GM23338 (cell line): ENCODE measurements around the gene ADCYAP1R1. TPM values are rescaled to one million over a fixed set of nuclear protein-coding genes. Genes with fewer than 3 reads are reported as not detected.

Source experiments
- ATAC-seq: fragments of 200-7000 bp; cut with Tn5 transposase; 3 replicates; pipeline ENCODE4 v1.9.1; 2020
- DNase-seq: peaks from one replicate; pipeline ENCODE4 v3.0.0-alpha.2; 2015; ENCODE audit warnings: low spot score
- H2AFZ ChIP-seq: fragments of 200-600 bp; sonication (generic); 2 replicates; pipeline ENCODE4 v1.8.0; 2016; ENCODE audit warnings: antibody characterized with exemption, mild to moderate bottlenecking, moderate library complexity
- H3F3A ChIP-seq: fragments of 200-600 bp; sonication (generic); replicated peaks from 2 replicates; pipeline ENCODE4 v1.8.0; 2017; ENCODE audit warnings: antibody characterized with exemption, mixed run types, low read depth
- H3K27ac ChIP-seq: fragments of 200-600 bp; sonication (generic); 2 replicates; pipeline ENCODE4 v1.6.1; 2016; ENCODE audit warnings: low read depth
- H3K27me3 ChIP-seq: fragments of 200-600 bp; sonication (generic); 2 replicates; pipeline ENCODE4 v1.8.0; 2016; ENCODE audit warnings: mild to moderate bottlenecking, mixed run types, moderate library complexity; ENCODE audit not compliant: insufficient read depth
- H3K36me3 ChIP-seq: fragments of 200-600 bp; sonication (generic); 2 replicates; pipeline ENCODE4 v1.8.0; 2016; ENCODE audit warnings: mild to moderate bottlenecking; ENCODE audit not compliant: insufficient read depth
- H3K4me1 ChIP-seq: fragments of 200-600 bp; sonication (generic); 2 replicates; pipeline ENCODE4 v1.8.0; 2016; ENCODE audit warnings: mild to moderate bottlenecking, moderate library complexity; ENCODE audit not compliant: insufficient read depth
- H3K4me2 ChIP-seq: fragments of 200-600 bp; sonication (generic); 2 replicates; pipeline ENCODE4 v1.7.1; 2017; ENCODE audit warnings: mixed run types
- H3K4me3 ChIP-seq: fragments of 200-600 bp; sonication (generic); 2 replicates; pipeline ENCODE4 v1.6.1; 2016; ENCODE audit warnings: mixed run types
- H3K79me2 ChIP-seq: fragments of 200-600 bp; sonication (generic); replicated peaks from 2 replicates; pipeline ENCODE4 v1.8.0; 2017; ENCODE audit warnings: mild to moderate bottlenecking; ENCODE audit not compliant: insufficient read depth
- H3K9me2 ChIP-seq: fragments of 200-600 bp; sonication (generic); 2 replicates; pipeline ENCODE4 v1.8.0; 2017; ENCODE audit not compliant: insufficient read depth
- H4K20me1 ChIP-seq: fragments of 200-600 bp; sonication (generic); replicated peaks from 2 replicates; pipeline ENCODE4 v1.8.0; 2017; ENCODE audit warnings: mild to moderate bottlenecking; ENCODE audit not compliant: insufficient read depth
- H3K27ac Mint-ChIP-seq: 2 replicates; pipeline ENCODE4 v1.8.0; 2020; ENCODE audit warnings: inconsistent platforms, mild to moderate bottlenecking, moderate library complexity, mixed read lengths
- H3K27me3 Mint-ChIP-seq: 3 replicates; pipeline ENCODE4 v1.8.0; 2022; ENCODE audit warnings: low read depth, mild to moderate bottlenecking, moderate library complexity, mixed read lengths, inconsistent platforms; ENCODE audit not compliant: insufficient read depth, poor library complexity
- H3K36me3 Mint-ChIP-seq: 3 replicates; pipeline ENCODE4 v1.8.0; 2021; ENCODE audit warnings: low read depth, mild to moderate bottlenecking, inconsistent platforms, moderate library complexity, mixed read lengths
- H3K4me1 Mint-ChIP-seq: 3 replicates; pipeline ENCODE4 v1.8.0; 2020; ENCODE audit warnings: mild to moderate bottlenecking, inconsistent platforms, mixed read lengths
- H3K4me3 Mint-ChIP-seq: 3 replicates; pipeline ENCODE4 v1.8.0; 2021; ENCODE audit warnings: moderate library complexity, mild to moderate bottlenecking, inconsistent platforms, mixed read lengths
- H3K9me3 Mint-ChIP-seq: 3 replicates; pipeline ENCODE4 v1.8.0; 2020; ENCODE audit warnings: moderate library complexity, mild to moderate bottlenecking, inconsistent platforms, mixed read lengths
- STAT1 ChIP-seq: IDR thresholded peaks from one replicate; pipeline ENCODE4 v1.6.1; 2016; ENCODE audit warnings: antibody characterized with exemption; ENCODE audit not compliant: unreplicated experiment
- ZNF114 ChIP-seq: fragments of 250-450 bp; sonication (Bioruptor Pico); IDR thresholded peaks from 2 replicates; pipeline ENCODE4 v1.5.0; 2020; ENCODE audit warnings: mild to moderate bottlenecking, moderate library complexity
- ZNF331 ChIP-seq: fragments of 250-450 bp; sonication (Bioruptor Pico); IDR thresholded peaks from 2 replicates; pipeline ENCODE4 v1.5.0; 2020; ENCODE audit warnings: low read depth, mild to moderate bottlenecking, moderate library complexity
- polyA plus RNA-seq: library from polyadenylated mRNA; unstranded; fragments of >200 nt; fragmentation: Nextera tagmentation; extraction: Ambion mirVana; gene quantifications from 2 replicates; pipeline ENCODE4 v1.2.1, GENCODE V29; 2016
- total RNA-seq: library from RNA; depleted of rRNA; stranded (reverse); fragments of >200 nt; shearing (Covaris generic); gene quantifications from 2 replicates; pipeline ENCODE4 v1.2.3, GENCODE V29; 2014
- TF ChIP-seq, protein P1 (sequence below), 2 experiments: fragments of 200-600 bp in 1 of 2; sonication (generic) in 1 of 2; conservative IDR thresholded peaks; 2 replicates each; pipeline versions ENCODE4 v1.5.1 to v1.6.1; 2016 to 2017; ENCODE audit warnings: antibody characterized with exemption in 2 of 2, low read depth in 2 of 2, mild to moderate bottlenecking in 2 of 2, moderate library complexity in 1 of 2
- TF ChIP-seq, protein P2 (sequence below): fragments of 250-450 bp; sonication (Bioruptor Pico); IDR thresholded peaks from 2 replicates; pipeline ENCODE4 v1.5.0; 2020; ENCODE audit warnings: mild to moderate bottlenecking, moderate library complexity

ADCYAP1R1 gene
- total and polyA plus RNA-seq, 2 experiments from 2014 or later, result 1.8 to 10.6 TPM

DNA sequence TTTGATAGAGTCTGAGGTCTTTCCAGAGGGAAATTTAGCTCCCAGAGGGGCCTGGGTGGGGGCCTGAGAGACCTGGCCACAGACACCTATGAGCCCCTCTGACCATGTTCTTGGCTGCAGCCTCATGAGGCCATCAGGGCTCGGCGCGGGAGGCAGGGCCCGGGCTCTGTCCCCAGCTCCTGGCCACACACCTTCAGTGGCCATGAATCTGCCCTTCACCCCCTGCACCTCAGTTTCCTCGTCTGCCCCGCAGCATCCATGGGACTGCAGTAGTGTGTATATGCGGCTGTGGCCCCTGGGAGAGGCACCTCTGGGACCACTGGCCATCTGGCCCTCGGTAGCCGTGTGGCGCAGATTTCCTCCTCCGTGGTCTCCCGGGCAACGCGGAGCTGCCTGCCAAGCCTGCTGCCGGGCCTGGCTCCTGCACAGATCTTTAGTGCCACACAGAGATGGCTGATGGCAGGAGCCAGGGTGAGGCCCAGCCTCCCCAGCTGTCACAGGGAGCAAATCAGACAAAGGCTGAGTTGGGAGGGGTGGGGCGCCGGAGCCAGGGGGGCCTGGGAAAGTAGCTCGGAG lies 23.6 kb upstream of the ADCYAP1R1 start:
- ATAC-seq, result no peak
- Histone ChIP-seq H3K27me3 (no peaks in the 10 kb centered on the region), H3K4me1 (peaks cover 6% of the 10 kb centered on the region), H4K20me1 (no peaks in the 10 kb centered on the region), H2AFZ (no peak overlapping the region), H3K4me2 (no peak overlapping the region), H3K79me2 (no peaks in the 10 kb centered on the region), H3K9me2 (0 out of 2 replicates have a peak, but pooled peaks cover 5% of the 10 kb centered on the region), H3K27ac (no peak overlapping the region), H3K36me3 (no peaks in the 10 kb centered on the region), H3K4me3 (no peak overlapping the region), H3F3A (no peaks in the 10 kb centered on the region)
- peaks cover 21% of the 10 kb centered on the region for H3K27me3 Mint-ChIP-seq
- H3K27ac Mint-ChIP-seq, result no peak overlapping the region
- no peaks in the 10 kb centered on the region for H3K36me3 Mint-ChIP-seq
- H3K9me3 Mint-ChIP-seq, result no peaks in the 10 kb centered on the region
- H3K4me3 Mint-ChIP-seq, result no peak overlapping the region
- peaks cover 17% of the 10 kb centered on the region for H3K4me1 Mint-ChIP-seq
- TF ChIP-seq, protein P1, sequence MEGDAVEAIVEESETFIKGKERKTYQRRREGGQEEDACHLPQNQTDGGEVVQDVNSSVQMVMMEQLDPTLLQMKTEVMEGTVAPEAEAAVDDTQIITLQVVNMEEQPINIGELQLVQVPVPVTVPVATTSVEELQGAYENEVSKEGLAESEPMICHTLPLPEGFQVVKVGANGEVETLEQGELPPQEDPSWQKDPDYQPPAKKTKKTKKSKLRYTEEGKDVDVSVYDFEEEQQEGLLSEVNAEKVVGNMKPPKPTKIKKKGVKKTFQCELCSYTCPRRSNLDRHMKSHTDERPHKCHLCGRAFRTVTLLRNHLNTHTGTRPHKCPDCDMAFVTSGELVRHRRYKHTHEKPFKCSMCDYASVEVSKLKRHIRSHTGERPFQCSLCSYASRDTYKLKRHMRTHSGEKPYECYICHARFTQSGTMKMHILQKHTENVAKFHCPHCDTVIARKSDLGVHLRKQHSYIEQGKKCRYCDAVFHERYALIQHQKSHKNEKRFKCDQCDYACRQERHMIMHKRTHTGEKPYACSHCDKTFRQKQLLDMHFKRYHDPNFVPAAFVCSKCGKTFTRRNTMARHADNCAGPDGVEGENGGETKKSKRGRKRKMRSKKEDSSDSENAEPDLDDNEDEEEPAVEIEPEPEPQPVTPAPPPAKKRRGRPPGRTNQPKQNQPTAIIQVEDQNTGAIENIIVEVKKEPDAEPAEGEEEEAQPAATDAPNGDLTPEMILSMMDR (conservative IDR thresholded peaks at IDR 0.05; ENCODE audit: low read depth in 2 of 2), result no peak
- TF ChIP-seq ZNF114 (CRISPR knock-in tag), result no peak
- TF ChIP-seq, protein P2, sequence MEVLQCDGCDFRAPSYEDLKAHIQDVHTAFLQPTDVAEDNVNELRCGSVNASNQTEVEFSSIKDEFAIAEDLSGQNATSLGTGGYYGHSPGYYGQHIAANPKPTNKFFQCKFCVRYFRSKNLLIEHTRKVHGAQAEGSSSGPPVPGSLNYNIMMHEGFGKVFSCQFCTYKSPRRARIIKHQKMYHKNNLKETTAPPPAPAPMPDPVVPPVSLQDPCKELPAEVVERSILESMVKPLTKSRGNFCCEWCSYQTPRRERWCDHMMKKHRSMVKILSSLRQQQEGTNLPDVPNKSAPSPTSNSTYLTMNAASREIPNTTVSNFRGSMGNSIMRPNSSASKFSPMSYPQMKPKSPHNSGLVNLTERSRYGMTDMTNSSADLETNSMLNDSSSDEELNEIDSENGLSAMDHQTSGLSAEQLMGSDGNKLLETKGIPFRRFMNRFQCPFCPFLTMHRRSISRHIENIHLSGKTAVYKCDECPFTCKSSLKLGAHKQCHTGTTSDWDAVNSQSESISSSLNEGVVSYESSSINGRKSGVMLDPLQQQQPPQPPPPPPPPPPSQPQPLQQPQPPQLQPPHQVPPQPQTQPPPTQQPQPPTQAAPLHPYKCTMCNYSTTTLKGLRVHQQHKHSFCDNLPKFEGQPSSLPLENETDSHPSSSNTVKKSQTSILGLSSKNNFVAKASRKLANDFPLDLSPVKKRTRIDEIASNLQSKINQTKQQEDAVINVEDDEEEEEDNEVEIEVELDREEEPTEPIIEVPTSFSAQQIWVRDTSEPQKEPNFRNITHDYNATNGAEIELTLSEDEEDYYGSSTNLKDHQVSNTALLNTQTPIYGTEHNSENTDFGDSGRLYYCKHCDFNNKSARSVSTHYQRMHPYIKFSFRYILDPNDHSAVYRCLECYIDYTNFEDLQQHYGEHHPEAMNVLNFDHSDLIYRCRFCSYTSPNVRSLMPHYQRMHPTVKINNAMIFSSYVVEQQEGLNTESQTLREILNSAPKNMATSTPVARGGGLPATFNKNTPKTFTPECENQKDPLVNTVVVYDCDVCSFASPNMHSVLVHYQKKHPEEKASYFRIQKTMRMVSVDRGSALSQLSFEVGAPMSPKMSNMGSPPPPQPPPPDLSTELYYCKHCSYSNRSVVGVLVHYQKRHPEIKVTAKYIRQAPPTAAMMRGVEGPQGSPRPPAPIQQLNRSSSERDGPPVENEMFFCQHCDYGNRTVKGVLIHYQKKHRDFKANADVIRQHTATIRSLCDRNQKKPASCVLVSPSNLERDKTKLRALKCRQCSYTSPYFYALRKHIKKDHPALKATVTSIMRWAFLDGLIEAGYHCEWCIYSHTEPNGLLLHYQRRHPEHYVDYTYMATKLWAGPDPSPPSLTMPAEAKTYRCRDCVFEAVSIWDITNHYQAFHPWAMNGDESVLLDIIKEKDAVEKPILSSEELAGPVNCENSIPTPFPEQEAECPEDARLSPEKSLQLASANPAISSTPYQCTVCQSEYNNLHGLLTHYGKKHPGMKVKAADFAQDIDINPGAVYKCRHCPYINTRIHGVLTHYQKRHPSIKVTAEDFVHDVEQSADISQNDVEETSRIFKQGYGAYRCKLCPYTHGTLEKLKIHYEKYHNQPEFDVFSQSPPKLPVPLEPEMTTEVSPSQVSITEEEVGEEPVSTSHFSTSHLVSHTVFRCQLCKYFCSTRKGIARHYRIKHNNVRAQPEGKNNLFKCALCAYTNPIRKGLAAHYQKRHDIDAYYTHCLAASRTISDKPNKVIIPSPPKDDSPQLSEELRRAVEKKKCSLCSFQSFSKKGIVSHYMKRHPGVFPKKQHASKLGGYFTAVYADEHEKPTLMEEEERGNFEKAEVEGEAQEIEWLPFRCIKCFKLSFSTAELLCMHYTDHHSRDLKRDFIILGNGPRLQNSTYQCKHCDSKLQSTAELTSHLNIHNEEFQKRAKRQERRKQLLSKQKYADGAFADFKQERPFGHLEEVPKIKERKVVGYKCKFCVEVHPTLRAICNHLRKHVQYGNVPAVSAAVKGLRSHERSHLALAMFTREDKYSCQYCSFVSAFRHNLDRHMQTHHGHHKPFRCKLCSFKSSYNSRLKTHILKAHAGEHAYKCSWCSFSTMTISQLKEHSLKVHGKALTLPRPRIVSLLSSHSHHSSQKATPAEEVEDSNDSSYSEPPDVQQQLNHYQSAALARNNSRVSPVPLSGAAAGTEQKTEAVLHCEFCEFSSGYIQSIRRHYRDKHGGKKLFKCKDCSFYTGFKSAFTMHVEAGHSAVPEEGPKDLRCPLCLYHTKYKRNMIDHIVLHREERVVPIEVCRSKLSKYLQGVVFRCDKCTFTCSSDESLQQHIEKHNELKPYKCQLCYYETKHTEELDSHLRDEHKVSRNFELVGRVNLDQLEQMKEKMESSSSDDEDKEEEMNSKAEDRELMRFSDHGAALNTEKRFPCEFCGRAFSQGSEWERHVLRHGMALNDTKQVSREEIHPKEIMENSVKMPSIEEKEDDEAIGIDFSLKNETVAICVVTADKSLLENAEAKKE (CRISPR knock-in tag), result no peak
- TF ChIP-seq ZNF331 (CRISPR knock-in tag), result no peak
- TF ChIP-seq STAT1, result no peak
- no peak for DNase-seq
